Upper lobe of right lung (tissue), 1 donor: ENCODE data around the gene ITGBL1. TPM values are rescaled to one million over a fixed set of nuclear protein-coding genes. Genes with fewer than 3 reads are reported as not detected.
A peak's percentile ranks its signal among the peaks of the same experiment; 100 is the strongest.

Experiments
- ATAC-seq: fragments of 200-7000 bp; cut with Tn5 transposase; one replicate; pipeline ENCODE4 v1.9.1; 2020; ENCODE audit warnings: mild to moderate bottlenecking, moderate library complexity
- DNase-seq: peaks from one replicate; pipeline ENCODE4 v3.0.0-alpha.2; 2020
- H3K27ac ChIP-seq: fragments of 200-600 bp; one replicate; pipeline ENCODE4 v1.8.0; 2022
- H3K27me3 ChIP-seq: fragments of 200-600 bp; one replicate; pipeline ENCODE4 v1.8.0; 2022; ENCODE audit warnings: mild to moderate bottlenecking
- H3K36me3 ChIP-seq: fragments of 200-600 bp; one replicate; pipeline ENCODE4 v1.8.0; 2022
- H3K4me1 ChIP-seq: fragments of 200-600 bp; one replicate; pipeline ENCODE4 v1.8.0; 2022
- H3K4me3 ChIP-seq: fragments of 200-600 bp; one replicate; pipeline ENCODE4 v1.8.0; 2022; ENCODE audit warnings: mild to moderate bottlenecking
- H3K9me3 ChIP-seq: fragments of 200-600 bp; one replicate; pipeline ENCODE4 v1.8.0; 2022
- CTCF ChIP-seq: fragments of 200-600 bp; IDR thresholded peaks from one replicate; pipeline ENCODE4 v1.8.0; 2022; ENCODE audit warnings: antibody characterized with exemption
- intact Hi-C: fragments of 100-400 bp; cut with DNase I; formaldehyde crosslinking; loops from one replicate; pipeline ENCODE4 v1.11.0; 2022
- total RNA-seq: library from RNA; stranded (reverse); fragmentation: NEBNext Ultra II Directional; extraction: Animal tissue kit (Norgen Biotek cat#: 25700); gene quantifications from one replicate; pipeline ENCODE4 v1.2.1, GENCODE V29; 2021
- donor health status: DM: no; HTN: yes; CAD: no; lungs with severe emphysema.

Gene ITGBL1
- total RNA-seq, 1 donor from 2014 or later = 43.6 TPM

GRCh38 chr13:101514695-101515275 is 62.3 kb downstream of the ITGBL1 start:
- no peak overlapping the region for H3K27ac ChIP-seq
- ATAC-seq (peak; percentile 70), DNase-seq (no peak)
- H3K36me3 ChIP-seq = no peaks in the 10 kb centered on the region
- intact Hi-C loops = no loop called here
- H3K4me1 ChIP-seq = no peaks in the 10 kb centered on the region
- TF ChIP-seq CTCF = peak; percentile 67
- no peaks in the 10 kb centered on the region for H3K9me3 ChIP-seq
- no peaks in the 10 kb centered on the region for H3K27me3 ChIP-seq
- H3K4me3 ChIP-seq = no peak overlapping the region

GRCh38 chr13:101515504-101515903 is 63.0 kb downstream of the ITGBL1 start:
- DNase-seq (no peak), ATAC-seq (no peak)
- H3K36me3 ChIP-seq = no peaks in the 10 kb centered on the region
- no peaks in the 10 kb centered on the region for H3K9me3 ChIP-seq
- no peak for TF ChIP-seq CTCF
- H3K27ac ChIP-seq = no peak overlapping the region
- H3K27me3 ChIP-seq = no peaks in the 10 kb centered on the region
- intact Hi-C loops = no loop called here
- H3K4me3 ChIP-seq = no peak overlapping the region
- no peaks in the 10 kb centered on the region for H3K4me1 ChIP-seq

- H3K9me3 ChIP-seq = no peaks in the 10 kb centered on the region
- ATAC-seq (no peak), DNase-seq (no peak)
- TF ChIP-seq CTCF = no peak
- intact Hi-C loops = no loop called here
- H3K27me3 ChIP-seq = no peaks in the 10 kb centered on the region
- H3K4me3 ChIP-seq = no peak overlapping the region
- H3K4me1 ChIP-seq = no peaks in the 10 kb centered on the region
- no peak overlapping the region for H3K27ac ChIP-seq
- no peaks in the 10 kb centered on the region for H3K36me3 ChIP-seq
Observed at GRCh38 chr13:101516262-101516661, 63.8 kb downstream of the ITGBL1 start.

GRCh38 chr13:101520672-101521071 is 68.2 kb downstream of the ITGBL1 start:
- Histone ChIP-seq H3K4me1 (no peaks in the 10 kb centered on the region), H3K36me3 (no peaks in the 10 kb centered on the region), H3K27ac (no peak overlapping the region), H3K27me3 (no peaks in the 10 kb centered on the region), H3K9me3 (no peaks in the 10 kb centered on the region), H3K4me3 (no peak overlapping the region)
- DNase-seq (no peak), ATAC-seq (no peak)
- TF ChIP-seq CTCF = no peak
- intact Hi-C loops = no loop called here

- no peaks in the 10 kb centered on the region for H3K4me1 ChIP-seq
- no peak for TF ChIP-seq CTCF
- no peaks in the 10 kb centered on the region for H3K9me3 ChIP-seq
- no peak for ATAC-seq
- no peak overlapping the region for H3K27ac ChIP-seq
- H3K27me3 ChIP-seq = no peaks in the 10 kb centered on the region
- H3K4me3 ChIP-seq = no peak overlapping the region
- no peaks in the 10 kb centered on the region for H3K36me3 ChIP-seq
- intact Hi-C loops = no loop called here
- no peak for DNase-seq
Observed at GRCh38 chr13:101521371-101521770, 68.9 kb downstream of the ITGBL1 start.

- DNase-seq = no peak
- no peaks in the 10 kb centered on the region for H3K9me3 ChIP-seq
- intact Hi-C loops = no loop called here
- no peak overlapping the region for H3K27ac ChIP-seq
- no peaks in the 10 kb centered on the region for H3K27me3 ChIP-seq
- no peaks in the 10 kb centered on the region for H3K36me3 ChIP-seq
- H3K4me1 ChIP-seq = no peaks in the 10 kb centered on the region
- ATAC-seq = no peak
- no peak overlapping the region for H3K4me3 ChIP-seq
- no peak for TF ChIP-seq CTCF
Observed at GRCh38 chr13:101522607-101523006, 70.1 kb downstream of the ITGBL1 start.
